Right renal cortex interstitium (tissue), 3 donors: ENCODE results near the gene MTFP1. TPM values are rescaled to one million over a fixed set of nuclear protein-coding genes. Genes with fewer than 3 reads are reported as not detected.
"Not testable (repeated sequence)": the region's sequence is repeated elsewhere in the genome, so short reads cannot be mapped to it uniquely, and the experiment has no call there.

Experiments used
- DNase-seq, 3 donors: peaks; one replicate each; pipeline ENCODE4 v3.0.0-alpha.2; 2013; ENCODE audit warnings: low read depth in 3 of 3, low spot score in 2 of 3
- polyA plus RNA-seq, 3 donors: library from polyadenylated mRNA; unstranded; fragments of 120-200 nt; gene quantifications; one replicate each; pipeline ENCODE4 v1.2.1, GENCODE V29; 2013; ENCODE audit not compliant: insufficient read length in 3 of 3

Gene MTFP1
- polyA plus RNA-seq, 3 donors = 5.1 to 9.4 (median 7.8) TPM

- not testable (repeated sequence) for DNase-seq
These were observed 24.5 kb upstream of the MTFP1 start for GRCh38 chr22:30401024-30401423.

GRCh38 chr22:30402028-30402765, 23.4 kb upstream of the MTFP1 start:
- DNase-seq = no peak

- not testable (repeated sequence) for DNase-seq
These were observed 22.8 kb upstream of the MTFP1 start for GRCh38 chr22:30402766-30403104.

GRCh38 chr22:30404307-30404706, 21.3 kb upstream of the MTFP1 start:
- DNase-seq = no peak

GRCh38 chr22:30405731-30406130, 19.8 kb upstream of the MTFP1 start:
- no peak for DNase-seq

GRCh38 chr22:30406400-30406799, 19.2 kb upstream of the MTFP1 start:
- no peak for DNase-seq

GRCh38 chr22:30408388-30409102, 17.0 kb upstream of the MTFP1 start:
- no peak for DNase-seq

- no peak for DNase-seq
These were observed 13.8 kb upstream of the MTFP1 start for GRCh38 chr22:30411780-30412179.

GRCh38 chr22:30413001-30413400, 12.6 kb upstream of the MTFP1 start:
- DNase-seq = no peak

GRCh38 chr22:30413745-30414524, 11.6 kb upstream of the MTFP1 start:
- DNase-seq = no peak

GRCh38 chr22:30414525-30415047, 11.0 kb upstream of the MTFP1 start:
- DNase-seq = no peak

- DNase-seq = no peak
These were observed 9.2 kb upstream of the MTFP1 start for GRCh38 chr22:30416403-30416802.

GRCh38 chr22:30416837-30417236, 8.7 kb upstream of the MTFP1 start:
- DNase-seq = no peak

- DNase-seq = no peak
These were observed 5.0 kb upstream of the MTFP1 start for GRCh38 chr22:30420347-30421125.

GRCh38 chr22:30421695-30422480, 3.7 kb upstream of the MTFP1 start:
- DNase-seq = no peak

GRCh38 chr22:30422481-30423300, 2.9 kb upstream of the MTFP1 start:
- no peak for DNase-seq

GRCh38 chr22:30423301-30423958, 2.1 kb upstream of the MTFP1 start:
- no peak for DNase-seq

- peak; percentile 99 to 100 (median 100) for DNase-seq
These were observed 1.5 kb upstream of the MTFP1 start for GRCh38 chr22:30423959-30424533.
